Endothelial cell of umbilical vein (primary cell): ENCODE measurements around the gene IDH3A. TPM values are rescaled to one million over a fixed set of nuclear protein-coding genes. Genes with fewer than 3 reads are reported as not detected.

Experiments
- BruUV-seq: library from RNA; stranded (reverse); fragments of 400-500 nt; replicated peaks from 2 replicates; lab custom pipeline; 2021; lab: Mats Ljungman, UMichigan
- CTCF ChIA-PET: fragments of 300-600, 350-600 bp; sonication (Branson Sonifier 250); formaldehyde crosslinking; loops from one replicate; lab custom pipeline; 2021; ENCODE audit warnings: antibody characterized with exemption, inconsistent platforms; lab: Charles Lee
- POLR2A ChIA-PET: fragments of 300-600, 350-600 bp; sonication (Branson Sonifier 250); formaldehyde crosslinking; loops from one replicate; lab custom pipeline; 2021; ENCODE audit warnings: antibody characterized with exemption, inconsistent platforms; lab: Charles Lee
- DNase-seq: peaks from one replicate; pipeline ENCODE4 v3.0.0-alpha.2; 2011; ENCODE audit warnings: low read depth, low spot score
- FAIRE-seq: peaks from 2 replicates; lab custom pipeline; 2011; peaks lifted over from hg19 to GRCh38; lab: Jason Lieb, UNC
- H2AFZ ChIP-seq: 2 replicates; pipeline ENCODE4 v1.6.0; 2012; ENCODE audit warnings: low read depth, low read length, control low read depth, inconsistent platforms
- H3K27ac ChIP-seq: 2 replicates; pipeline ENCODE4 v1.5.1; 2011; ENCODE audit warnings: low read depth, mild to moderate bottlenecking, control low read depth, low read length, moderate library complexity; ENCODE audit not compliant: insufficient read depth
- H3K27me3 ChIP-seq, 2 experiments: 2 replicates each; pipeline versions ENCODE4 v1.6.0 to v1.6.1; 2011; ENCODE audit warnings: low read length in 2 of 2, mixed read lengths in 1 of 2; ENCODE audit not compliant: control insufficient read depth in 2 of 2, insufficient read depth in 2 of 2
- H3K36me3 ChIP-seq, 2 experiments: 2 replicates in 1 of 2; 3 replicates in 1 of 2; pipeline ENCODE4 v1.5.1; 2011; ENCODE audit warnings: low read length in 2 of 2, mild to moderate bottlenecking in 1 of 2, moderate library complexity in 1 of 2; ENCODE audit not compliant: control insufficient read depth in 2 of 2, insufficient read depth in 2 of 2; ENCODE audit errors: extremely low read depth in 1 of 2
- H3K4me1 ChIP-seq: 3 replicates; pipeline ENCODE4 v1.5.1; 2011; ENCODE audit warnings: mild to moderate bottlenecking, low read length; ENCODE audit not compliant: control insufficient read depth, insufficient read depth; ENCODE audit errors: extremely low read depth
- H3K4me2 ChIP-seq: 2 replicates; pipeline ENCODE4 v1.6.1; 2011; ENCODE audit warnings: low read length, control low read depth, mixed read lengths; ENCODE audit not compliant: insufficient read depth
- H3K4me3 ChIP-seq, 3 experiments: fragments of 200-600 bp in 1 of 3; sonication (generic), shearing (Covaris generic) in 1 of 3; replicated peaks in 1 of 3; 2 replicates each; pipeline ENCODE4 v1.5.1; 2011 to 2016; ENCODE audit warnings: control low read depth in 3 of 3, low read length in 3 of 3, mild to moderate bottlenecking in 2 of 3, inconsistent platforms in 1 of 3, low read depth in 1 of 3, moderate library complexity in 1 of 3; ENCODE audit not compliant: insufficient read depth in 1 of 3
- H3K79me2 ChIP-seq: 2 replicates; pipeline ENCODE4 v1.6.0; 2012; ENCODE audit warnings: low read length, inconsistent platforms; ENCODE audit not compliant: control insufficient read depth, insufficient read depth
- H3K9ac ChIP-seq: replicated peaks from 2 replicates; pipeline ENCODE3; 2011; ENCODE audit warnings: low read length, control low read depth; ENCODE audit not compliant: insufficient read depth; ENCODE audit errors: extremely low read depth
- H3K9me1 ChIP-seq: replicated peaks from 3 replicates; pipeline ENCODE4 v1.6.0; 2011; ENCODE audit warnings: mild to moderate bottlenecking, low read length; ENCODE audit not compliant: control insufficient read depth, insufficient read depth; ENCODE audit errors: extremely low read depth
- H3K9me3 ChIP-seq: replicated peaks from 2 replicates; pipeline ENCODE4 v1.5.1; 2012; ENCODE audit warnings: low read length, inconsistent platforms; ENCODE audit not compliant: control insufficient read depth, insufficient read depth
- H4K20me1 ChIP-seq: replicated peaks from 2 replicates; pipeline ENCODE3; 2011; ENCODE audit warnings: mild to moderate bottlenecking, low read length; ENCODE audit not compliant: control insufficient read depth, insufficient read depth; ENCODE audit errors: extremely low read depth
- CTCF ChIP-seq, 2 donors: IDR thresholded peaks; 1 replicate in 1 of 2; 2 replicates in 1 of 2; pipeline ENCODE4 v1.5.1; 2011; ENCODE audit warnings: low read length in 2 of 2, mild to moderate bottlenecking in 2 of 2, moderate library complexity in 2 of 2, control low read depth in 1 of 2, inconsistent platforms in 1 of 2, low read depth in 1 of 2; ENCODE audit not compliant: insufficient read depth in 1 of 2; ENCODE audit errors: extremely low read depth in 1 of 2
- EZH2 ChIP-seq: IDR thresholded peaks from 2 replicates; pipeline ENCODE4 v1.6.1; 2012; ENCODE audit warnings: borderline replicate concordance, low read depth, mild to moderate bottlenecking, moderate library complexity, low read length, inconsistent platforms; ENCODE audit not compliant: severe bottlenecking
- FOS ChIP-seq: IDR thresholded peaks from 2 replicates; pipeline ENCODE4 v1.6.1; 2011; ENCODE audit warnings: mild to moderate bottlenecking, low read length, moderate library complexity, borderline replicate concordance; ENCODE audit not compliant: insufficient read depth
- GATA2 ChIP-seq: IDR thresholded peaks from 2 replicates; pipeline ENCODE4 v1.7.0; 2011; ENCODE audit warnings: low read depth, mild to moderate bottlenecking, moderate library complexity, mixed read lengths, low read length; ENCODE audit not compliant: insufficient read length, insufficient read depth
- JUN ChIP-seq: IDR thresholded peaks from 2 replicates; pipeline ENCODE4 v1.6.1; 2011; ENCODE audit warnings: borderline replicate concordance, low read depth; ENCODE audit not compliant: insufficient read length, insufficient read depth
- MAX ChIP-seq: IDR thresholded peaks from 2 replicates; pipeline ENCODE4 v1.6.1; 2011; ENCODE audit not compliant: insufficient read depth, insufficient read length
- MYC ChIP-seq: IDR thresholded peaks from one replicate; pipeline ENCODE4 v1.6.1; 2011; ENCODE audit warnings: mild to moderate bottlenecking, low read depth, low read length
- POLR2A ChIP-seq: IDR thresholded peaks from 2 replicates; pipeline ENCODE4 v1.6.1; 2012; ENCODE audit warnings: low read depth, mild to moderate bottlenecking, control low read depth, low read length
- POLR2AphosphoS5 ChIP-seq: IDR thresholded peaks from 2 replicates; pipeline ENCODE4 v1.6.1; 2012; ENCODE audit warnings: low read depth, mild to moderate bottlenecking, control low read depth, low read length, moderate library complexity; ENCODE audit not compliant: insufficient read depth
- dilution Hi-C: fragments of 300-500 bp; cut with MboI; formaldehyde crosslinking; loops from one replicate; pipeline ENCODE4 v1.15.0; 2019; ENCODE audit warnings: low sequenced_read_pairs; ENCODE audit not compliant: extremely low pct_ligation_motif_present
- intact Hi-C: fragments of 100-400 bp; cut with micrococcal nuclease; formaldehyde crosslinking; loops from one replicate; pipeline ENCODE4 v1.10.0; 2022
- polyA plus RNA-seq, 4 experiments: library from polyadenylated mRNA; depleted of rRNA in 3 of 4; stranded (reverse) in 3 of 4; unstranded in 1 of 4; fragments of >200 nt; gene quantifications; 2 replicates each; pipeline versions ENCODE4 v1.2.1 to v1.2.3, GENCODE V29; 2011 to 2012; ENCODE audit warnings: missing spikeins in 1 of 4
- total RNA-seq: library from RNA; stranded (reverse); gene quantifications from 2 replicates; pipeline ENCODE4 v1.2.3, GENCODE V29; 2021

The IDH3A gene
- total and polyA plus RNA-seq, 2 donors (not counting 3 experiments of a cell fraction or from before 2014, with no cell fraction given): 35.5 to 63.9 TPM

- Histone ChIP-seq H3K27me3 (no peaks in the 10 kb centered on the region), H3K27ac (no peak overlapping the region), H2AFZ (no peak overlapping the region), H3K9me3 (no peaks in the 10 kb centered on the region), H3K9ac (no peak overlapping the region), H3K36me3 (no peaks in the 10 kb centered on the region), H3K79me2 (peaks cover 13% of the 10 kb centered on the region), H3K4me1 (peaks cover 11% of the 10 kb centered on the region), H3K4me3 (no peak overlapping the region), H4K20me1 (no peaks in the 10 kb centered on the region), H3K4me2 (no peak overlapping the region), H3K9me1 (no peaks in the 10 kb centered on the region)
- FAIRE-seq (no peak), DNase-seq (no peak)
- POLR2A ChIA-PET: no interaction called here
- CTCF ChIA-PET: no interaction called here
- dilution Hi-C loops: no loop called here
- intact Hi-C loops: no loop called here
- TF ChIP-seq POLR2A (no peak), POLR2AphosphoS5 (no peak), FOS (no peak), GATA2 (no peak), CTCF (IDR thresholded peaks at IDR 0.05; ENCODE audit: extremely low read depth in 1 of 2, insufficient read depth in 1 of 2, low read depth in 1 of 2, low read length in 2 of 2) (no peak), JUN (no peak), MAX (no peak), MYC (no peak), EZH2 (no peak)
- BruUV-seq: no TSS peak
Observed at GRCh38 chr15:78146425-78147154, 2.6 kb upstream of the IDH3A start.
